GM18873 (cell line): ENCODE results near the gene ARHGAP35.
"Not testable (repeated sequence)": the region's sequence is repeated elsewhere in the genome, so short reads cannot be mapped to it uniquely, and the experiment has no call there.

ENCODE experiments used
- ATAC-seq: cut with Tn5 transposase; IDR thresholded peaks from one replicate; pipeline ENCODE4 v1.9.1; 2021; ENCODE audit warnings: mild to moderate bottlenecking, moderate library complexity, moderate number of reproducible peaks; ENCODE audit not compliant: unreplicated experiment, low FRiP score

The ARHGAP35 gene

DNA sequence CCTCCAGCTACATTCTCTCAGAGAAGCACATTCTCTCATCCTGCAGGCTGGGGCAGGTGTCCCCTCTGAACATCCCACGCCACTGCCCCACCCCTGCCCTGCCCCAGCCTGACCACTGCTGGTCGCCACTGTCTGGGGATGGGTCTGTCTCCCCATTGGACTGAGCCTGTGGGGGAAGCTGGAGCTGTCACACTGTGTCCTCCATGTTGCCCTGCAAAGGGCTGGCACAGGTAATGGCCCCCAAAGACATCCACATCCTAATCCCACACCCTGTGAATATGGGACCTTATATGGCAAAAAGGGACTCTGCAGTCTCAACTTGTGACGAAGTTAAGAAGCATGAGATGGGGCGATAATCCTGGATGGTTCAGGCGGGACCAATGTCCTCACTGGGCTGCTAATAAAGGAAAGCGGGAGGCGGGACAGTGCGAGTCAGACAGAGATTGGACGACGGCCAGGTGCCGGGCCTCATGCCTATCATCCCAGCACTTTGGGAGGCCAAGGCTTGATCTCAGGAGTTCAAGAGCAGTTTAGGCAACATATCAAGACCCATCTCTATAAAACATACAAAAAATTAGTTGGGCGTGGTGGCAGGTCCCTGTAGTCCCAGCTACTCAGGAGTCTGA, 19.2 kb upstream of the ARHGAP35 start:
- no peak for ATAC-seq

DNA sequence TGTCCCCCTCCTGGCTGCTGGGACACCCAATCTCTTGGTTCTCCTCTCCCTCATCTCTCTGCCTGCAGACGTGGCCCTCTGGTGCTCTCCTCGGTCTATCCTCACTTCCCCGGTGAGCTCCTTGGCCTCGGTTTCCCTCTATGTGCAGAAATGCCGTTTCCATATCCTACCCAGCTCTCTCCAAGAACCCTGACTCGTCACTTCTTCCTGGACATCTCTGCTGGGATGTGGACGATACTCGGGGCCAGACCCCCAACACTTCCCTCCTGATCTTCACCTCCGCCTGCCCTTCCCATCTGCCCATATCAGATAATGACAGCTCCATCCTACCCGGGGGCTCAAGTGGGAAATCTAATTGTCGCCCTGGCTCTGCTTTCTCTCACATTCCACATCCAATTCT, 18.0 kb upstream of the ARHGAP35 start:
- no peak for ATAC-seq

DNA sequence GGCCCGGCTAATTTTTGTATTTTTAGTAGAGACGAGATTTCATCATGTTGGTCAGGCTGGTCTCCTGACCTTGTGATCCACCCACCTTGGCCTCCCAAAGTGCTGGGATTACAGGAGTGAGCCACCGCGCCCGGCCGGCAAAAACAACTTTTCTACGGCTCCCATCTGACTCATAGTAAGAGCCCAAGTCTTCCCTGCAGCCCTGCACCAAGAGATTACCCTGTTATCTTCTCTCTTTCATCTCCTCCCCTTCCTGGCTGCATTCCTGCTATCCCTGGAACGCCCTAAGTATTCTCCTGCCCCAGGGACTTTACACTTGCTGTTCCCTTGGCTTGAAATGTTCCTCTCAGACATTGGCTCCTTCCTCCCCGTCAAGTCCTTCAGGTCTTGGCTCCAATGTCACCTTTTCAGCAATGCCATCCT, 16.7 kb upstream of the ARHGAP35 start:
- ATAC-seq, result no peak

DNA sequence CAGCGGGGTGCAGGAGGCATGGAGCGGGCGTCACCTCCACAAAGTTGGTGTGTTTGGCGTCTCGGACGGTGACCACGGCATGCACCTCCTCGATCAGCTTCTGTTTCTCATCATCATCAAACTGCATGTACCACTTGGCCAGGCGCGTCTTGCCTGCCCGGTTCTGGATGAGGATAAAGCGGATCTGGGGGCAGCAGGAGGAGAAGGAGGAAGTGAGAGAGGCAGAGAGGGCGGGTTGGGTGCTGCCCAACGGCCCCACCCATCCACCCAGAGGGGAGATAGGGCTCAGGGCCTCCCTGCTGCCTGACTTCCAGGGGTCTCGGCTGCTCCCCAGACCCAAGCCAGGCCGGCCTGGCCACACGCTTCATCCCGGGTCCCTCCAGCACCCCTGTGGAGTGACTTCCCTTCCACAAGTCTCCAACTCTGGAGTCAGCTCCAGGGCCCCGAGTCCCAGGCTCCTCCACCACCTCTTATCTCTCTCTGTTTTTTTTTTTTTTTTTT, 14.8 kb upstream of the ARHGAP35 start:
- no peak for ATAC-seq

DNA sequence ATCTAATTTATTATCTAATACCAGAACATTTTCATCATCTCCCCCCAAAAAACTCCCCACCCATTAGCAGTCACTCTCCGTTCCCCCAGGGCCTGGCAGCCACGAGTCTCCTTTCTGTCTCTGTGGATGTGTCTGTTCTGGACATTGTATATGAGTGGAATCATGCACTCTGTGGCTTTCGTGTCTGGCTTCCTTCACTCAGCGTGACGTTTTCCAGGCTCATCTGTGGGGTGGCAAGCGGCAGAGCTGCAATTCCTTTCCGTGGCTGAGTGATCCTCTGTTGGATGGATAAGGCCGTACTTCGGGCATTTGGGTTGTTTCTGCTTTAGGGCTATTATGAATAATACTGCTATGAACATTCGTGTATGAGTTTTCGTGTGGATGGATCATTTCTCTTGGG, 13.3 kb upstream of the ARHGAP35 start:
- ATAC-seq, result no peak

DNA sequence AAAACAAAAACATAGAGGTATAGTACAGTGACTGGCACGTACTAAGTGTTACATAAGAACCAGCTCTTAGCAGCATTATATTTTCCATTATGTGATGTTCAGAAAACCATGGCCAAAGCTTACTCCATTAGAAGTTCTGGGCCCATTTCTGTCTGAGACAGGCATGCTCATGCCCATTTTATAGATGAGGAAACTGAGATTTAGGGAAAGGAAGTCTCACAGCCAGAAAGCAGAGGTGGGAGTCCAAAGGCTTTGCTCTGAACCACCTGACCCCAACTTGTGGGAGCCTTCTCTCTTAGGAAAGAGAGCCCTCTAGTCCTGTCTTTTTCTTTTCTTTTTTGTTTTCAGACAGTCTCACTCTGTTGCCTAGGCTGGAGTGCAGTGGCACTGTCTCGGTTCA, 12.4 kb upstream of the ARHGAP35 start:
- ATAC-seq, result no peak

DNA sequence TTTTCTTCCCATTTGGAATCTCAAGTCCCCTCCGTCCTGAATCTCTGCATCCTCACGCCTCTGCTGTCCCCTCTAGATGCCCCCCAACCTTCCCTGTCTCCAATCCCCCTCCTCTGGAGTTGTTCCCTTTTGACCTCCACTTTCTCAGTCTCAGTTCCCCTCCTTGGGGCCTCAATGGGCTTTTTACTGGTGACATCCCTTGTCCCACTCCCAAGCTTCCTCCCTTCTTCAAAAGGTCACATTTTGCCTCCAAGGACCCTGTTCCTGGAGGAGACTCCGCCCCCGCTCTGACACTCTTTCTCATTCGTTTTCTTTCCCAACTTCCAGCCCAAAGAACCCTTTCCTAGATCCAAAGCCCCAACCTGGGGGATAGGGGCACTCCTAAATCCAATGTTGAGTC, 11.2 kb upstream of the ARHGAP35 start:
- no peak for ATAC-seq

DNA sequence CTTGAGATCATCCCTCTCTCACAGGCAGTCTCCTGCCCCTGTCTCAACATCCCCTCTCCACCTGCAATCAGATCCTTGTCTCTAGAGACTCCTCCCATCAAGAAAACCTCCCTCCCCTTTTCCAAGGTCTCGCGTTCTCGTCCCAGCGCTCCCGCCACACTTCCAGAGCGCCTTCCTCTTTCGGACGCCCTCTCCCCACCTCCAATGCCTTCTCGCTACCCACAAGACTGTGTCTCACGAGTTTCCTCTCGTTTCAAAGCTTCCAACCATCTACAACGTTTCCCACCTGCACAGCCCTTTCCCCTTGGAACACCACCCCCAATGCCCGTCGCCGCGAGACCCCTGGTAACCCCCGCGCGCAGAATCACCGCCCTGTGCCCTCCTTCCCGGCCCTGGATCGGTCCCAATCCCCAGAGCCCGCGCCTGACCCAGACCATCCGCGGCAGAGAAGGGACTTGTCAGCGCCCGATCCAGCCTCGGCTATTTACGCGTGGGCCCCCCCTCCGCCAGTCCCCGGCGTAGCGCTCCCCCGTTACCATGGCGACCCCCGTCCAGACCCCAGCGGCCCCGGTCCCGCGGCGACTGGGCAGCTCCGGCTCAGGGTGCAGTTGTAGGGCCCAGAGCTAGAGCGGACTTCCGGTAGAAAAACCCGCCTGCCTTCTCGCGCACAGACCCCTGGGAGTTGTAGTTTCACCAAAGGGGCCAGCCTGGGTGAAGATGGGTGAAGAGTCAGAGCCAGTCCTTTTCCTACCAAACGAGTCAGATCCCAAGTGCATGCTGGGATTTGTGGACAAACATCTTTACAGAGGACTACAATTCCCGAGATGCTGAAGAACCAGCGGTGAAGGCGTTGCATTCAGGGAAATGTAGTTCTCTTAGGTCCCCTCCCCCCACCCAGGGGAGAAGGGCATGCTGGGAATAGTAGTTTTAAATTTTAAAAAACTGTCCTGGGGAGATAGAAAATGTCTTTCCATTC, 10.3 kb upstream of the ARHGAP35 start, which contains the start of gene AP2S1:
TSS of gene AP2S1 (minus strand) at position 619 of the 976 bp plus-strand sequence. CDS start at position 539, 80 bp downstream.
- ATAC-seq, result peak; percentile 85

DNA sequence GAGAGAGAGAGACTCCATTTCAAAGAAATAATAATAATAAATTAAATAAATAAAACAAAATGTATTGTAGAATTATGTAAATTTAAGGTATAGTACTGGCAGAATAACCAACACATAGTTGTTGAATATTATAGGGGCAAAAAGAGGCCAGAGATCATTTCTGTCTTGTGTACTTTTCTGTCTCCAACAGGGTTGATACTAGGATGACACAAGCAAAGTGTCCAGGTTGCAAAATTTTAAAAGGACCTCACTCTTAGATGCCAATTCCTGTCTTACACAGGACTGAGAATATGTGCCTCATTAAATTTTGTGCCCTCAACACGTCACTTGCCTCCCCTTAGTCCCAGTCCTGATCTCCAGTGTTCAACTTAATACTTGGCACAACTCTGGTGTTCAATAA, 8.0 kb upstream of the ARHGAP35 start:
- no peak for ATAC-seq

DNA sequence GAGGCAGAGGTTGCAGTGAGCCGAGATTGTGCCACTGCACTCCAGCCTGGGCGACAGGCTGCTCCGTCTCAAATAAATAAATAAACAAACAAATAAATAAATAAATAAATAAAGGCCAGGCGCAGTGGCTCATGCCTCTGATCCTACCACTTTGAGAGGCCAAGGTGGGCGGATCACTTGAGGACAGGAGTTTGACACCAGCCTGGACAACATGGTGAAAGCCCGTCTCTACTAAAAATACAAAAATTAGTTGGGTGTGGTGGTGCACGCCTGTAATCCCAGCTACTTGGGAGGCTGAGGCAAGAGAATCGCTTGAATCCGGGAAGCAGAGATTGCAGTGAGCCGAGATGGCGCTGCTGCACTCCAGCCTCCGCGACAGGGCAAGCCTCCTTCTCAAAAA, 6.1 kb upstream of the ARHGAP35 start:
- ATAC-seq, result not testable (repeated sequence)

DNA sequence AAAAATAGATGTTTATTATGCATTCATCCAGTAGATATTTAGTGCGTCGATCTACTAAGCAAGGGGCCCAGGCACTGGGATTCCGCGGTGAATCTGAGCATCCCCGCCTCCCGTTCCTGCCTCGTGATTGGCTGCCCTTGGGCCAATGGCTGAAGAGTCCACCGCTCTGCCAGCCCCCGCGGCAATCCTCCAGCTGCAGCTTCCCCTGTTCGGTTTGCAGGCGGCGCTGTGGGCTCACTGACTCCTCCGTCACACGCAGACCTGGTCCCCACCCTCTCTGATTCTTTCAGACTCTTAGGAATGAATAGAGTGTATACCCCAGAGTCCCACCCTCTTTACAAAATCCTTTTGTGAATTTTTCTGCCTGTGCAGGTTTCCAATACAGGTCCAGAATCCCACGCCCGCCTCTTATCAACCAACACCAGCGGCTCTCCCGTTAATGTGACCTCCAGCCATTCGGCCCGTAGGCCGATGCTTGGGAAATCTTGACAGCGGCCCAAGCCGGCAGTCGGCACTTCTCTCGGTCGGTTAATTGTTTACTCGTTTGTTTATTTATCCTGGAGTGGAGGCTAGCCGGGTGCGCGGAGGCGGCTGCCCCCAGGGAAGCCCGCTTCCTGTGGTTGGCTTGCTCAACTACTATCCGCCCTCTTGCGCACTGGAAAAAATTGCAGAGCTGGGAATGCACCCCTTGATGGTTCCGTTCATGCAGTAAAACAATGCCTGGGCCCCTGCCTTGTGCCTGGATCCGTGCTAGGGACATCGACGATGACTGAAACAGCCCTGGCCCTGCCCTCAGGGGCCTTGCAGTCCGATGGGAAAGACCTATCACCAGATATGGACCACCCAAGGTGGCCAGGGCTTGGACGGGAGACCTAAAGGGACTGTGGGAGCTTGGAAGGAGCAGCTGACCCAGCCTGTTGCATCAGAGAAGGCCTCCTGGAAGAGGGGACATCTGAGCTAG, 4.5 kb upstream of the ARHGAP35 start:
- ATAC-seq, result no peak

DNA sequence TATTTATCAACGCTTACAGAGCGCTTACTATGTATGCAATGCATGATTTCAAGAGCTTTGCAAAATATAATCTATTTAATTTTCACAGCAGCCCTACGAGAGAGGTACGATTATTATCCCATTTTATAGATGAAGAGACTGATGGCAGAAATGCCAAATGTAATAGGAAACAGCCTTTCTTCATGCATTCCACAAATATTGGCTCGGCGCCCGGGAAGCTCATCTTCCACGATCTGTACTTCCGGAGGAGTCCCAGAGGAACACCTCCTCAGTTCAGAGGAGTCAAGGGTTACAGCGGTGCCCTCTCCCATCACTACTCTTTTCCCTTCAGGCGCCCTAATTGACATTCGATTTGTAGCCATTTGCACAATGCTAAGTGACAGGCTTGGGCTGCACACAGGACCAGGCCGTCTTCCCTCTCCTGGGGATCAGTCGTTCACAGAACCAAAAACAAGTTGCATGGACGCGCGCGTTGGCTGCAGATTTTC, 1.1 kb upstream of the ARHGAP35 start:
- peak; percentile 8 for ATAC-seq

DNA sequence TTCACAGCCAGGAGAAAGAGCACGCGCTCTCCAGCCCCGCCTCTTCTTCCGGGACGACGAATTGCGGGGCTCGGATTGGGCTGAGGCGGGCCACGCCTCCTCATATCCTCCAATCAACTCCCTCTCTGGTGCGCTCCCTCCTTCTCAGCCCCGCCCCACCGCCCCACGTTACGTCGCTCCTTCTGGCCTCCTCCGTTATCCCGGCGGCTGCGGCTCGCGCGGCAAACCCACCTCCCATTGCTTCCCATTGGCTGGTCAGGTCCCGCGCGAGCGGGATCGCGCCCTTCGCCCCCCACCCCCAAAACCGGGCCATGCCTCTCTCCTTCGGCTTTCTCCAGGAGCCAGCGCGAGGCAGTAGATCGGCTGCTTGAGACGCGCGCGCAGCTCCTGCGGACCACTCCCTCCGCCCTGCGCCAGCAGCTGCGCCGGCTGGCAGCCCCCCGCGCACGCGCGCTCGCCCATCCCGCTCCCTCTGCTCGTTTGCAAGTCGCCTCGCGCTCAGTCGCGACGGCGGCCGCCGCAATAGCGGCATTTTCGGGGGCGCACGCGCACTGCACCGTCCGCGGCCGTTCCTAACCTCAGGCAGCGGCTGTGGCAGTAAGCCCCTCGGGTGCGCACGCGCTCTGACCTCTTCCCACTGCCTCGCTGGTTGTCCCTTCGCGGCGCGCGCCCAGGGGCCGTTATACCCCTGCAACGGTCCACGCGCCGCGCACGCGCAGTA, 512 bp upstream of the ARHGAP35 start:
- ATAC-seq, result peak; percentile 59

DNA sequence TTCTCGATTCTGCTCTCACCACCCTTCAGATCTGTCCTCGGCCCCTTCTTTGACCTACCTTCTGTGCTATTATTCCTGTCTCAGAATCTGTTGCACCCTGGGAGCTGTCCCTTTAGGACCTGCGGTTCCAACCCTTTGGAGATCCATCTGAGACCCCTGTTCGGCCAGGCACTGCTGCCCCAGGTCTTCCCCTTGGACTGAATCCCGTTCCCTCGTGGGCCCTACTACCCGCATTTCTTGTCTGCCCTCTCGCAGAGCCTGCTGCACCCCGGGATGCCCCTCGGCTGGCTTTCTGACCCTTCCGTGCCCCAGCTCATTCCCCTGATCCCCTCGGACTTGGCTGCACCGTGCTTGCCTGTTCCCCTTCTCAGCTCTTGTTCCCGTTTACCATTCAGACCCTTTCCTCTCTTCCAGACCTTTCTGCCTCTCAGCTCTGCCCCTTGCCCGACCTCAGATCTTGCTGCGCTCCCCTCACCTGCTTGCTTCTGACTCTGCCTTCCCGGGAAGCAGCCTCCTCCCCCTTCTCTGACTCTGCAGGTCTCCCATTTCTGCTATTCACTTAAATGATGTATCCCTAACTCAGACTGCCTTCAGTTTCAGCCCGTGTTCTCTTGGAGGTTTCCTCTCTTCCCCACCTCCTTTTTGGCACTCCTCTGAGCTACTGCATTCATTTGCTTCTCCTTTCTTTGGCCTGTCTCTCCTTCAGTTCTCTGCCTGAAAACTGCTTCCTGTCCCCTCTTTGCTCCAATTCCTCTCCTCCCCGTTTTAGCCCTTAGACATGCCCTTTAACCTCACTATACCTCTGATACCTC, 1.1 kb downstream of the ARHGAP35 start:
- no peak for ATAC-seq

DNA sequence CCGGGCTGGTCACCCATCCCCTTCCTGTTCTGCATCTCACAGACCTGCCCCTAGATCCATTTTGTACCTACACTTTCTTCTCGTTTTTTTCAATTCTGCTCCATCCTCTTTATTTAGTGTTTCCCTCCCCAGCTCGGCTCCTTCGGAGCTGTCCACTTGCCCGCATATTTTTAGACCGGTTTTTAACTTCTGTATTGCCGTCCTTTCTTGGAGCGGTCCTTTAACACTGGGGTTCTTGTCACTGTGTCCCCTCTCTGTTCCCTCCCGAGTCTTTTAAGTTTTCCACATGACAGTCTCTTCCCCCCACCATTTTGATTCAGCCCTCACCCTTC, 1.7 kb downstream of the ARHGAP35 start:
- ATAC-seq, result no peak

DNA sequence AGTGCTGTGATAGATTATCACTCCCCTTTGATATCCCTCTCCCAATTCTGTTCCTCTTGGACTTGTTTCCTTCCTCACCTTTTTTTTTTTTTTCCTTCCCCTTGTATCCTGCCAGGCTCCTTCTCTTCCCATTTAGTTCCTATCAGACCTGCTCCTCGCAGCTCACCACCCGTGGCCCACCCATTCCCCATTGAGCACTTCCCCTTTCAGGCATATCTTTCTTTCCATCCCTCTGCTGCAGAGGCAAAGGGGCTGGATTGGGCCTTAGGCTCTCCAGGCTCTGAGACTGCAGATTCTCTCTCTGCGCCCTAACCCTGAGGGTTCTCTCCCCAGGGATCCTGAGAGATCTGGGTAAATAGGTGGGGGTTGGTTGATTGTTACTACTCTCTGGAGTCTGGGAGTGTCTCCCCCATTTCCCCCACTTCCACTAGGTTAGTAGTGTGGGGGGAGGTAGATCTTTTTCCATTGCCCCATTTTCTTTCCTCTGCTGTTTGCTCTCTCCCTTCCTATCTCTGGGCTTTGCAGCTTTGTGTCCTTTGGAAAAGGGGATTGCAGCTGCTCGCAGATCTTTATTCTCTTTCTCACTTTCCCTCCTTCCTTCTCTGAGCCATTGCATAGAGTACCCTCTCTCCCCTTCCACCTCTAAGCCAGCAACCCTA, 2.3 kb downstream of the ARHGAP35 start:
- ATAC-seq, result no peak

DNA sequence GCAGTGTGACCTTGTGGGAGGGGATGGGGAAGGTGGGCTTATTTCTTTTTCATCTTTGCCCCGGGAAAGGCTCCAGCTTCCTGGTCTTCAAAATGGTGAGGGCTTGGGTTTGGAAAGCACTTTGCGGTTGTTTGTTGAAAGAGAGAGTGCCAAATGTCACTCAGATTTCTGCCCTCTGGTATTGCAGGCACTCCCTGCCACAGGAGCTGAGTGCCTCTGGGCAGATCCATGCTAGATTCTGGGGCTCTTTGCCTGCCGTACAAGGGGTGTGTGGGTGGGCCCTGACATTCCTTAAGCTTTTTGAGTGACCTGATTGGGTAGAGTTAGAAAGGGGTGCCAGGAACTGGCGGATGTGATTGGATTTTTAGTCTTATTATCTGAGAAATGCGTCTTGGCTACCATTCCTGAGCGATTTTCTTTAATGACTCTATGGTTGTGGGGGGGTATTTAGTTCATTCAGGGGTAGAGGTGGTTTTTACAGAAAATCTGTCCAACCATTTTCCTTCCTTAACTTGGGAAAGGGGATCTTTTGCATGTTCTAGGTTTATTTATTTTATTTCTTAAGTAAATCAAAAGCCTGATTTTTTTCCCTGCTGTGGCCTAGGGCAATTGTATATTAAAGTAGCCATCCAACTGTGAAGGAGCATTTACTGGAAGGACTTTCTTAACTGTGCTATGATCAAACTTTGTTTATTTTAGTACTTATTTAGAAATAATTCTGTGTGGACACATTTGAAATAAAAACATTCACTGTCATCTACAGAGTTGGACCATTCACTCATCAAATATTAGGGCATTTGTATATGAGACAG, 3.2 kb downstream of the ARHGAP35 start:
- no peak for ATAC-seq
